HK-2 (cell line): ENCODE data around the gene DCDC2.
"Not testable (repeated sequence)": the region's sequence is repeated elsewhere in the genome, so short reads cannot be mapped to it uniquely, and the experiment has no call there.

Experiments used
- DNase-seq: peaks from one replicate; pipeline ENCODE4 v3.0.0-alpha.2; 2018; ENCODE audit not compliant: unreplicated experiment

DCDC2 gene

GRCh38 chr6:24327756-24328155 lies 30.1 kb downstream of the DCDC2 start:
- DNase-seq, result no peak

DNA sequence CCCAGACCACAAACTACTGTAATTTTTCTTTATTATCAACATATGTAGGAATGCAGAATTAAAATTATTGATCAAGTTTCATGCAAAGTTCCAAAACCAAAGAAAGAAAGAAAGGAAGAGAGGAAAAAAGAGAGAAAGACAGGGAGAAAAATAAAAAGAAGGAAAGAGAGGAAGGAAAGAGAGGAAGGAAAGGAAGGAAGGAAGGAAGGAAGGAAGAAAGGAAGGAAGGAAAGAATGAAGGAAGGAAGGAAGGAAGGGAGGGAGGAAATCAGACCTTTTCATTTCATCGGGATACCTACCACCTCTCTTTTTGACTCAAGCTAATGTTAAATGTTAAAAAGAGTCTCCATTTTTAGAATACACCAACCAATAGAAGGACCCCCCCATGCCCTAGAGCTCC lies 31.9 kb downstream of the DCDC2 start:
- DNase-seq, result no peak

- no peak for DNase-seq
Observed at GRCh38 chr6:24324617-24325016, 33.2 kb downstream of the DCDC2 start.

GRCh38 chr6:24323632-24324337 lies 34.1 kb downstream of the DCDC2 start:
- no peak for DNase-seq

GRCh38 chr6:24322924-24323323 lies 34.9 kb downstream of the DCDC2 start:
- no peak for DNase-seq

GRCh38 chr6:24322446-24322845 lies 35.4 kb downstream of the DCDC2 start:
- DNase-seq, result not testable (repeated sequence)

GRCh38 chr6:24321538-24322162 lies 36.2 kb downstream of the DCDC2 start:
- DNase-seq, result no peak

DNA sequence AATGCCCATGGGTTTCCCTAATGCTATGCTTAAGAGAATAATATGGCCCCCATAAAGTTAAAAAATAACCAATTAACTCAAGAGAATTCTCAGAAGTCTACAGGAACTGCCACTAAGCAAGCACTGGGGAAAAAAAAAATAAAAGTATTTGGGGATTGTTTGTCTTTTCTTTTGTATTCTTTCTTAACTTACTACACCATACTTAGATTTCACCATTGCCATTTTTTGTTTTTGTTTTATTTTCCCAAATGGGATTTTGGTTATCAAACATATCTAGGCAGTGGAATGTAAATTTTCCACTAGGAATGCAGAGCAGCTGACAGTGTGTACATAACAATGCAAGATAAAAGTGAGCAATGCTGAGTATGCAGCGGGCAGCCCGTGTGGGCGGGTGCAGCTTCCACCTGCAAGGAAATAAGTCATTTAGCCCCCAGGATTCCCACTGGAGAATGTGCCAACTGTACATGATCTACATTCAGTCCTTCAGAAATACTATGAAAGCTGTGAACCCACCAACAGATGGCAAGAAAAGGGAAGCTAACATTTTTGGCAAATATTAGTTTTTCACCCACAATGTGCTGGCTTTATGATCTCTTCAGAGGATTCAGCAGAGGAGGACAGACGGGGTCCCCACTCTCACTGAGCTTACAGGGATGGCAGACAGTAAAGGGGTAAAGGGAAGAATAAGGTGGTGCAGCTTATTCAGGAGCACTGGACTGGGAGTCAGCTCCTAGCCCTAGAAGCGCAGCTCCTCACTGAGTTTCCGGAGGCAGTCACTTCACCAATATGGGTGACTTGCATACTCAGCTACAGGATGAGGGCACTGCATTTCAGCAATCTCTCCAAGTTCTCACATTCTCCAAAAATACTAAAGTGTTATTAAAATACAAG lies 44.4 kb downstream of the DCDC2 start:
- DNase-seq, result peak; percentile 78

GRCh38 chr6:24311775-24312174 lies 46.1 kb downstream of the DCDC2 start:
- not testable (repeated sequence) for DNase-seq

DNA sequence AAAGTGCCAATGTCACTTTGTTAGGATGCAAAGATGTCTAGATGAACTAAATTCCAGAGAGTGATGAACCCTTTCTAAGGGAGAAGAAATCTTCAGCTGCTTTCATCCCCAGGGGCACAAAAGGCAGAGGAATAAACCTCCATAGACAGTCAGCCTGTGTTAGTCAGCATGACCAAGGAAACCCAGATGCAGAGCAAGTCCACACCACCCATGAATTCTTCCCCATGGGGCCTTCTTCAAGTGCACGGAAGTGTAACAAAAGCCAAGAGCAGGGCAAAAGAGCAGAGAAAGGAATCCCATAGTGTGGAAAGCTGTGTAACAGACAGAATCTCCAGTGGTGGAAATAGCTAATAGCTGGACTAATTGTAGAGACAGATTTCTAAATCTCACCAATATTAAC lies 50.0 kb downstream of the DCDC2 start:
- no peak for DNase-seq

DNA sequence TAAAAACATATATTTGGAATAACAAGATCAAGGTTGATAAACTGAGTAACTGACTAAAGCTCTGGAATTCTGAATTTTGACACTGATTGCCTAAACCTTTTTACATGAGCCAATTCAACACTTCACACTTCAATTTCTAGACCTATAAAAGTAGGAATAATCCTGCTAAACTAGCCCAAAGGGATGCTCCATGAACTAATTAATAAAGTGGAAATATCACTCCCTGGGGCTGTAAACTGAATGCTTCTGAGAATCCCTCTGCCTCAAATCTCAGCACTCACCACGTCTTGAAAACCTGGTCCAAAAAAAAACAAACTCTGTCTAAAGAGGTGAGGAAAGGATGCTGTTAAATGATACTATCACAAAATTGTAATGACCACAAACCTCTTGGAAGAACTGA lies 50.9 kb downstream of the DCDC2 start:
- no peak for DNase-seq

- DNase-seq, result no peak
Observed at GRCh38 chr6:24306038-24306437, 51.8 kb downstream of the DCDC2 start.

DNA sequence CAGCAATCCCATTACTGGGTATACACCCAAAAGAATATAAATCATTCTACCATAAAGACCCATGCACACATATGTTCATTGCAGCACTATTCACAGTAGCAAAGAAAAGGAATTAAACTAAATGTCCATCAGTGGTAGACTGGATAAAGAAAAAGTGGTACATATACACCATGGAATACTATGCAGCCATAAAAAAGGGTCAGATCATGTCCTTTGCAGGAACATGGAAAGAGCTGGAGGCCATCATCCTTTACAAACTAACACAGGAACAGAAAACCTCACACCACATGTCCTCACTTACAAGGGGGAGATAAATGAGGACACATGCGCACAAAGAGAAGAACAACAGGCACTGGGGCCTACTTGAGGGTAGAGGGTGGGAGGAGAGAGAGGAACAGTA lies 60.9 kb downstream of the DCDC2 start:
- no peak for DNase-seq

DNA sequence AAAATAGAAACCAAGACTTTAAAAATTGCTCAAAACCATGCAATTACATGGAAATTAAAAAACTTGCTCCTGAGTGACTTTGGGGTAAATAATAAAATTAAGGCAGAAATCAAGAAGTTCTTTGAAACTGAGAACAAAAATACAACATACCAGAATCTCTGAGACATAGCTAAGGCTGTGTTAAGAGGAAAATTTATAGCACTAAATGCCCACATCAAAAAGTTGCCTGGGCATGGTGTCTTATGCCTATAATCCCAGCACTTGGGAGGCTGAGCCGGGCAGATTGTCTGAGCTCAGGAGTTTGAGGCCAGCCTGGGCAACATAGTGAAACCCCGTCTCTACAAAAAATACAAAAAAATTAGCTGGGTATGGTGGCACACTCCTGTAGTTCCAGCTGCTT lies 64.0 kb downstream of the DCDC2 start:
- DNase-seq, result not testable (repeated sequence)

GRCh38 chr6:24287239-24287638 lies 70.6 kb downstream of the DCDC2 start:
- DNase-seq, result no peak

DNA sequence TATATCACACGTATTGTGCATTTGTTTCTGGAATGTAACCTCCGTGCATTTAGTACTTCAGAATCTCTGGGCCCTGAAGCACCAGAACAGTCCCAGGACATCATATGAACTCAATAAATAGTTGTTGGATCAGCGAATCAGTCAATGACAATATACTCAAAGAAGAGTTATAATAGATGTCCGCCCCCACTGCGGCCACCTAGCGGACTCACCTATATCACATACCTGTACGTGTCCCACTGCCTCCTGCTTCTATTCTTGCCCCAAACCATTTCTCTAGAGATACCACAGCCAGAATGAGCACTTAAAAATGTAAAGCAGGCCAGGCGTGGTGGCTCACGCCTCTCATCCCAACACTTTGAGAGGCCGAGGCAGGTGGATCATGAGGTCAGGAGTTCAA lies 73.9 kb downstream of the DCDC2 start:
- DNase-seq, result peak; percentile 26

DNA sequence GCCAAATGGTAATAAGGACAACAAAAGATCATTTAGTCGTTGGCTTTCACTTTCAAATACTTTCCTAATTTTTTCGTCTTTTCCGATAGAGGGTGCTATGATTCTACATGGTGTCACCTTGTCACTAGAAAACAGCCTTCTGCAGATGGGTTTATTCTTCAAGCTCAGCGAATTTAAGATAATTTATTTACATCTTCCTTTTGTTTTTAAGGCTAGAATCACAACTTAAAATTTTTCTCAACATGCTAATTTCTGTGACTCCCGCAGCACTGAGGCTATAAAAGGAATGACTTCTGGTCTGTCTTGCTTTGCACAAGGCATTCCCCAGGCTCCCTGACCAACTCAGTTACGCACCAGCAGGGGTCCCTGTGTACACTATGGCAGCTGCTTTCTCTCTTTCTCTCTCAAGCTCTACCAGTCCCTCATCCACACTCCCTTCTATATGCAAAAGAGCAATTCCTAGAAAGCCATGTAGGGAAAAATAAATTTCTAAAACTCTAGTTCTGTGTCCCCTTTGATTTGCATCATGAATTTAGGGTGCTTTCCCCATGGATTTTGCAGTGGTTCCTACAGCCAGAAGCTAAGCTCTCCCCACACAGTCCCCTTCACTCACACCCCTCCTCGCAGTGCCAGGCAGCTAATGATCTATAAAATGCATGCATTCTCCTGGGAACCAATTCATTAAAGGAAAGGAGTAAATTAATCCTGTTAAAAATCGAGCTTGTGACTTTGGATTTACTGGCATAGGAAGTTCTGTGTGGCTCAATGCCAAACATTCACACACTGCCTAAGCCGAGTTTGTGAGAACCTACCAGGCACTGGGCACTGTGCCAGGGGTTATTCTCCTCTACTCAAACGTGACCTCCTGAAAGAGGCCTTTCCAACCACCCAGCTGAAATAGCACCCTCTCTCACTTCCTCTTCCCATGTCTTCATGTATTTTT lies 74.5 kb downstream of the DCDC2 start:
- peak; percentile 78 for DNase-seq

DNA sequence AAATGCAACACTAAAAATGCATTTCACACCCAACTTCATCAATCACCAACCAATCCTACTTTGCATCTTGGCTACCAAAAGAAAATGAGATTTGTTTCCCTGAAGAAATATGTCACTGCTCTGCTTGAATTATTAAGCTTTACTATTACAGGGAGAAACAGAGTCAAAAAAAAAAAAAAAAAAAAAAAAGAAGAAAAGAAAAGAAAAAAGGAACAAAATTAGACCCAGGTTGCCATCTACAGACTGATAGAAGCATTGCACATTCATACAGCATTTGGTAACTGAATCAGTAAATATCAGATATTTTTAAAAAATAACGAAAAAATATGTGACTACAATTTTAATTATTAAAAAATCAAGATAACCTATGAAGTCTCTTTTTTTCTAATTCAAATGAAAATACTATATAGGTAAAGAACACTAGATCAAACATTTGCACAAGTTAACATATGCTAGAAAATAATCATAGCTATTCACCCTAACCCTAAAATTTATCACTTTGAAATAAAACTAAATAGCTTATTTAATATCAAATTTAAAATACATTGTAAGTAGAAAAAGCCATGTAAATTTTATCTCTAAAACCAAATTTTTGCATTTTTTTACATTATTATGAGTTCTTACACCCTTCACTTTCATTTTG lies 83.3 kb downstream of the DCDC2 start:
- DNase-seq, result no peak

GRCh38 chr6:24273096-24273870 lies 84.6 kb downstream of the DCDC2 start:
- DNase-seq, result no peak

GRCh38 chr6:24272553-24272952 lies 85.3 kb downstream of the DCDC2 start:
- no peak for DNase-seq
